AG04449 (cell line): ENCODE measurements around the gene TMEM98.

ENCODE experiments used
- CTCF ChIA-PET: fragments of 350-600 bp; formaldehyde crosslinking; extraction: SDS; loops from one replicate; lab custom pipeline; 2021; ENCODE audit warnings: antibody characterized with exemption; lab: Yijun Ruan, JAX
- POLR2A ChIA-PET: fragments of 400-600, 350-600 bp; formaldehyde crosslinking; extraction: SDS; loops from one replicate; lab custom pipeline; 2020; ENCODE audit warnings: antibody characterized with exemption, inconsistent platforms; lab: Yijun Ruan, JAX
- DNase-seq: peaks from one replicate; pipeline ENCODE4 v3.0.0-alpha.2; 2010; ENCODE audit warnings: low read depth, low spot score
- H3K4me3 ChIP-seq: 2 replicates; pipeline ENCODE4 v1.5.1; 2011; ENCODE audit warnings: low read depth, mild to moderate bottlenecking, control low read depth, low read length
- TF ChIP-seq, protein P1 (sequence below): IDR thresholded peaks from one replicate; pipeline ENCODE4 v1.5.1; 2011; ENCODE audit warnings: mild to moderate bottlenecking, moderate library complexity, low read length, control low read depth, inconsistent platforms; ENCODE audit not compliant: insufficient read depth; ENCODE audit errors: missing control alignments

Gene TMEM98

GRCh38 chr17:32927724-32928585 is at the start of gene TMEM98:
TSS of gene TMEM98 (plus strand) at chr17:32928153. CDS start at chr17:32931529, 3,376 bp downstream.
- CTCF ChIA-PET = interaction anchor here (1.3 to 6.1 kb wide), 8 partner anchors 10 to 145 kb away, joined by 3 to 27 read pairs (median 6); partner anchors contain the start of gene MYO1D

DNA sequence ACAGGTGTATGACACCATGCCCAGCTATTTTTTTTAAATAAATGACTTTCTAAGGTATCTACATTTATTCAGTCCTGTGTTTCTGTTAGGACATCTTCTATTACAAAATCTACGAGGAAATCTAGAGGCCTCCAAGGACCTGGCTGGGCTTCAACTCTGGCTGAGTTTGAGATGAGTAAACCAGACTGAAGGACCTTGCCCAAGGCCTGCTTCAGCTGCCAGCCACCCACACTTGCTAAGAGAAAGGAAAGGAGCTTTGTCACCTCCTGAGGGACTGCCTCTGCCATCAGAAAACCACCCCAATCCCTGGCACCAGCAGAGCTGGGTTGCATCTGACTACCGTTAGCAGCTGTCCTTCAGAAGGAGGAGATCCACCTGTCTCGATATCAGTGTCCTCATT is 49.7 kb upstream of the TMEM98 start:
- TF ChIP-seq, protein P1, sequence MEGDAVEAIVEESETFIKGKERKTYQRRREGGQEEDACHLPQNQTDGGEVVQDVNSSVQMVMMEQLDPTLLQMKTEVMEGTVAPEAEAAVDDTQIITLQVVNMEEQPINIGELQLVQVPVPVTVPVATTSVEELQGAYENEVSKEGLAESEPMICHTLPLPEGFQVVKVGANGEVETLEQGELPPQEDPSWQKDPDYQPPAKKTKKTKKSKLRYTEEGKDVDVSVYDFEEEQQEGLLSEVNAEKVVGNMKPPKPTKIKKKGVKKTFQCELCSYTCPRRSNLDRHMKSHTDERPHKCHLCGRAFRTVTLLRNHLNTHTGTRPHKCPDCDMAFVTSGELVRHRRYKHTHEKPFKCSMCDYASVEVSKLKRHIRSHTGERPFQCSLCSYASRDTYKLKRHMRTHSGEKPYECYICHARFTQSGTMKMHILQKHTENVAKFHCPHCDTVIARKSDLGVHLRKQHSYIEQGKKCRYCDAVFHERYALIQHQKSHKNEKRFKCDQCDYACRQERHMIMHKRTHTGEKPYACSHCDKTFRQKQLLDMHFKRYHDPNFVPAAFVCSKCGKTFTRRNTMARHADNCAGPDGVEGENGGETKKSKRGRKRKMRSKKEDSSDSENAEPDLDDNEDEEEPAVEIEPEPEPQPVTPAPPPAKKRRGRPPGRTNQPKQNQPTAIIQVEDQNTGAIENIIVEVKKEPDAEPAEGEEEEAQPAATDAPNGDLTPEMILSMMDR = no peak
- POLR2A ChIA-PET = no interaction called here
- CTCF ChIA-PET = interaction anchor here (1.1 to 4.3 kb wide), 25 partner anchors 7 to 416 kb away, joined by 3 to 81 read pairs (median 8); partner anchors contain the start of gene TMEM98
- H3K4me3 ChIP-seq = no peak overlapping the region
- peak; percentile 21 for DNase-seq

More at GRCh38 chr17:32927724-32928585, at the start of gene TMEM98:
- DNase-seq = no peak
- TF ChIP-seq, protein P1 = no peak
- peak within 1 kb of the TSS; percentile 70 for H3K4me3 ChIP-seq
- POLR2A ChIA-PET = interaction anchor here (0.7 kb wide), 1 partner anchor 16 kb away, joined by 3 read pairs; no protein-coding TSS in a partner anchor

- TF ChIP-seq, protein P1 = no peak
- POLR2A ChIA-PET = no interaction called here
- no peak for DNase-seq
- CTCF ChIA-PET = interaction anchor here (3.3 to 4.3 kb wide), 5 partner anchors 16 to 97 kb away, joined by 21 to 81 read pairs (median 23); partner anchors contain the start of gene TMEM98
- H3K4me3 ChIP-seq = no peak overlapping the region
Observed at GRCh38 chr17:32879134-32879533, 48.8 kb upstream of the TMEM98 start.

DNA sequence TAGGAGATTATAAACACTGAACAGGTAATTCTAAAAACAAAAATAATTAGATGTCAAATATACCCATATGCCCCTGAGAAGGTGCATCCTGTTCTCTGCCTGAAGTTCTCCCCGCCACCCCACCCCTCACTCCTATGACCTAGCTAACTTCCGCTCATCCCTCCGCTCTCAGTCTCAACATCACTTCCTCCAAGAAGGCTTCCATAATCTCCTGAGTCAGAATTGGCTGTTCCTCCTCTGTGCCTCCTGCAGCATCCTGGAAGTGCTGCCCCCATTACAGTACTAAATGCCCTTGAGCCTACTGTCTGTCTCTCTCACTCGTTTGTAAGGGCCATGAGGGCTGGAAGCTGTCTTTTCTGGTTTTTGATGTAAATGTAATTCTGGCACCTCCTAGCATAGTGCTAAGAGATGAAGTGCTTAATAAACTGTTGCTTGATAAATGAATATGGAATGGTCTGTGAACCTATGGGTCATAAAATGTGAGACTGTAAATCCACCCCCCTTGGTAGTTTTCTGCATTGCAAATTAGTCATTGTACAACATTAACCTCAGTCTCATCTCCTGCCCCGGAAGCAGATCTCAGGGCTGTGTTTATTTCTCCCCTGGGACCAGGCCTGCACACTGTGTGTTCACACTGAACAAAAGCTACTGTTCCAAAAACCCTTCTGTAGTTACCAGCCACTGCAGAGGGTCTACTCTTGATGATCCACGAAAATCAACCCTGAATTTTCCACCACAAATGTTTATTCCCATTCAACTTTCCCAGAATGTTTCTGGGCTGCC is 47.1 kb upstream of the TMEM98 start:
- CTCF ChIA-PET = interaction anchor here (1.0 to 1.3 kb wide), 3 partner anchors 29 to 98 kb away, joined by 3 to 4 read pairs (median 3); no protein-coding TSS in a partner anchor
- POLR2A ChIA-PET = no interaction called here
- DNase-seq = no peak
- no peak overlapping the region for H3K4me3 ChIP-seq
- TF ChIP-seq, protein P1 = no peak

GRCh38 chr17:32882029-32882428 is 45.9 kb upstream of the TMEM98 start:
- no peak overlapping the region for H3K4me3 ChIP-seq
- CTCF ChIA-PET = no interaction called here
- DNase-seq = no peak
- TF ChIP-seq, protein P1 = no peak
- POLR2A ChIA-PET = no interaction called here
